Activated CD8-positive, alpha-beta memory T cell treated with anti-CD3 and anti-CD28 coated beads, Interleukin-2, amount 50 U/mL, for 1 hour (primary cell): Measurements from ENCODE around the gene CERS4.
"Not testable (repeated sequence)": the region's sequence is repeated elsewhere in the genome, so short reads cannot be mapped to it uniquely, and the experiment has no call there.

Experiments used
- DNase-seq: peaks from one replicate; pipeline ENCODE4 v3.0.0-alpha.2; 2020; ENCODE audit errors: extremely low read depth

CERS4 gene

GRCh38 chr19:8264248-8264647 is 55.1 kb downstream of the CERS4 start:
- not testable (repeated sequence) for DNase-seq

DNA sequence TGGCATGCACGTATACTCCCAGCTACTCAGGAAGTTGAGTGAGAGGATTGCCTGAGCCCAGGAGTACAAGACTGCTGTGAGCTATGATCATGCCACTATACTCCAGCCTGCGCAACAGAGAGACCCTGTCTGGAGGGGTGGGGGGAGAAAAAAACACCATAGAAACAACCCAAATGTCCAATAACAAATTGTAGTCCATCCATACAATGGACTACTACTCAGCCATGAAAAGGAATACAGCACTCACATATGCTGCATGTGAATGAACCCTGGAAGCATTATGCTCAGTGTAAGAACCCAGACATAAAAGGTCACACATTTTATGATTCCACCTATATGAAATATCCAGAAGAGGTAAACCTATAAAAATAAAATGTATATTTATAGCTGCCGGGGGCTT is 56.7 kb downstream of the CERS4 start:
- no peak for DNase-seq

GRCh38 chr19:8269724-8270123 is 60.6 kb downstream of the CERS4 start:
- DNase-seq, result no peak

GRCh38 chr19:8276508-8276907 is 67.3 kb downstream of the CERS4 start:
- not testable (repeated sequence) for DNase-seq

GRCh38 chr19:8291337-8291736 is 82.2 kb downstream of the CERS4 start:
- not testable (repeated sequence) for DNase-seq

GRCh38 chr19:8302357-8302691 is 93.2 kb downstream of the CERS4 start:
- DNase-seq, result no peak

DNA sequence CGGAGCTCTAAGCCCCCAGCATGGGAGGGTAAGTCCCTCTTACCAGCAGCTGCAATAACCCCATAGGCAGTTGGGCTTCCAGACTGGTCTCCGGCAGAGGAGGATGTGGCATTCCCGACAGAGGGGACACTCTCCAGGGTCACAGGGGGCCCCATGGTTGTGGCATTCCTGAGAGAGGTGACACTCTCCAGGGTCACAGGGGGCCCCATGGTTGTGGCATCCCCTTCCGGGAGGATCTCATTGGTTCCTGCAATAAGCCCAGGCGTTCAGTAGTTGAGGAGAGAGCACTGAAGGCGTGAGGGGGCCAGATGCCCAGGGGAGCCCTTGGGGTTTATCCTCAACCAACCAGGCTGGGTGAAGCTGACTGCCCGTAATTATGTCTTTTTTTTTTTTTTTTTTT is 93.6 kb downstream of the CERS4 start:
- no peak for DNase-seq

DNA sequence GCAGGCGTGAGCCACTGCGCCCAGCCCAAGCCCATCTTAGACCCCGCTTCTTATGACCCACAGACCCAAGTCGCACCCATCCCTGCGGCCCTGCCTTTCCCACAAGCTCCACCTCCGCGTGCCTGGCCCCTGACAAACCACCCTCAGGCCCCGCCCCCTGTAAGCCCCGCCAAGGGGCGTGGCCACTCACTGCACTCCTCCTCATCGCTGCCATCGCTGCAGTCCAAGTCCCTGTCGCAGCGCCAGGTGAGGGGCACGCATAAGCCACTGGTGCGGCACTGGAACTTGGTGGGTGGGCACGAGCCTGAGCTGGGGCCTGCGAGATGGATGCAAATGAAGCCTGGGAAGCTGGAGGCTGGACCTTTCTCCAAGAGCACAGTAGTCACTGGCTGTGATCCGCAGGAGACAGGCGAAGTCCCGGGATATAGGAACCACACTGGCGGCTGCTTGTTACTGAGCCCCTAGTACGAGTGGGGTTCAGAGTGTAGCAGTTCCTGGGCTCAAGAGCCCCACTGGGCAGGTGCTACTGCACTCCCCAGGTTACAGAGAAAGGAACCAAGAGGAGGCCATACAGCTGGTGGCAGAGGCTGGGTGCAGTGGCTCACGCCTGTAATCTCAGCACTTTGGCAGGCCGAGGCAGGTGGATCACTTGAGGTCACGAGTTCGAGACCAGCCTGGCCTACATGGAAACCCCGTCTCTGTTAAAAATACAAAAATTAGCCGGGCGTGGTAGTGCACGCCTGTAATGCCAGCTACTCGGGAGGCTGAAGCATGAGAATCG is 95.9 kb downstream of the CERS4 start:
- no peak for DNase-seq

GRCh38 chr19:8305798-8306197 is 96.6 kb downstream of the CERS4 start:
- DNase-seq, result no peak

GRCh38 chr19:8306235-8307054 is 97.3 kb downstream of the CERS4 start:
- no peak for DNase-seq

GRCh38 chr19:8307400-8307964 is 98.3 kb downstream of the CERS4 start:
- DNase-seq, result no peak

DNA sequence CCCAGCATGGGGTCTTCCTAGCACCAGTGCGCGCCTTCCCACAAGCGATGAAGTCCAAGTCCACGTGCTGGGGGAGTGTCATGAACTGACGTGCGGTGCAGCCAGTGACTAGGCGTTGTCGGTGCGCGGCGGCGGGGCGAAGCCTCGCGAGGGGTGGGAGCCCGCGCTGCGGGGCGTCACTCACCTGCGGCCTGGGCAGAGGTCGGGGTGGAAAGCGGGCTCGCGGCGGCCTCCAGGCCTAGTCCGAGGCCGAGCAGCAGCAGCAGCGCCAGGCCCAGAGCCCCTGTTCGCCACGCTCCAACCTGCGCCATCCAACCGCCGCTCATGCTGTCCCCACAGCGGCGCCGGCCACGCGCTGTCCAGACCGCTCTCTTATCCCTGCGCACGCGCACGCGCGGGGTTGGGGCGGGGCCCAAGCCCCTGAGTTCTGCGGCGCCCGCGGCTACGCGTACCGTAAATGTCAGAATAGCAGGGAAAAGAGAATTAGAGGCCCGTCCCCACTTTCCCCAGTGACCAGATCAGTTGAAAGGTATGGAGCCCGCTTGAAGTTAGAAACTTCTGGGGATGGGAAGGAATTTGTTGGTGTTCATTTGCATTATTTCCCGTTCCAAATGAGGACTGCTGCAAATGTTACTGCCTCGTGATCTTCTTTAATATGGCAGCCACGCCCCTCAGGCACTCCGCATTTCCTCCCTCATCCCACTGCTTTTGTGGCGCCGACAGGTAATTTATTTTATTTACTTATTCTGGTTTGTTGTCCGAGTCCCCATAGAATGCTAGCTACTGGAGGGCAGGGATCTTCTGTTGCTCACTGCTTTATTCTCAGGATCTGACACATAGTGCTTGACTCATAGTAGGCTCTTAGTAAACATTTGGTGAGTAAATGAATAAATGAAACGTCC is 99.0 kb downstream of the CERS4 start, which contains the start of gene CD320:
Gene CD320 (minus strand): TSS at position 394 of the 902 bp plus-strand sequence. CDS start 68 bp downstream, at position 326.
- DNase-seq, result no peak

GRCh38 chr19:8308891-8309291 is 99.7 kb downstream of the CERS4 start:
- DNase-seq, result no peak

GRCh38 chr19:8310342-8311055 is 101.3 kb downstream of the CERS4 start:
- DNase-seq, result no peak

- no peak for DNase-seq
Observed at GRCh38 chr19:8311461-8312260, 102.5 kb downstream of the CERS4 start.
